ENCODE measurements around the gene OSBPL6. TPM values are rescaled to one million over a fixed set of nuclear protein-coding genes. Genes with fewer than 3 reads are reported as not detected.

Gene OSBPL6
- total and polyA plus RNA-seq, 2 of the 13 experiments (the other 11 are each of a cell fraction or from before 2014, with no cell fraction given) = 0.03 to 0.11 TPM

DNA sequence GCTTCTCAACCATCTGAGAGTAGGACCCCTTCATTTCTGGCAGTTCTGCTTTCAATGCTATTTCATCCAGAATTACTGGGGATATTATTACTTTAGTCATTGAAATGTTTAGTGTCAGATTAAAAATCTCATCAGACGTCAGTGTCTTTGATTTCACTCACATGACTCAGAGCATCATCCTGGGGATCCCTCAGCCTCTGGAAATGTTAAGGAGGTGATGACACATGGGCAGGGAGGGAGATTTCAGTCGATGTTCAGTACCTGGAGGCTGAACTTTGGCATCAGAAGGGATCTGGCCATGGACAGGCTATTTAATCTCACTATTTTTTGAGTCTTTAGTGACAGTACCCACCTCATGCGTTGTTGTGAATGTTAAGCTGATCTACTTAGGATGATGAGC is 39.1 kb downstream of the OSBPL6 start (continued):
- TF ChIP-seq HOXD1 (CRISPR knock-in tag; IDR thresholded peaks at IDR 0.05) = no peak

DNA sequence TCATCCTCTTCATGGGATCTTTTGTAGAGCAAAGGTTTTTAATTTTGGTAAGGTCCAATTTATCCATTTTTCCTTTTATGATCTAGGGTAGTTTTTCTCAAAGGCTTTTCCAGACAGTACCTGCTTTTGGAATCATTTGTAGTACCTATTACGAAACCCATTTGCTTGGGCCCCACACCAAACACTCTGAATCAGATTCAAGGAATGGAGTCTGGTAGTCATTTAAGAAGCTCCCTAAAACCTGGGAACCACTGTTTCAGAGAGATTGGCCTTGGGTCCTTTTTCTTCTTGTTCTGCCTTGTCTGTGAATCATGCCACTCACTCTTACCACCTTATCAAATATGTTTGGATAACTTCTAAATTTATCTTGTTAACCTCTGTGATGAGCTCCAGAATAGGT is 40.3 kb downstream of the OSBPL6 start:
- CTCF ChIA-PET (ENCODE audit: low intra/inter-chr PET ratio, low total read pairs) = no interaction called here
- H2AFZ ChIP-seq (ENCODE audit: low read length) = no peak overlapping the region
- H3K36me3 ChIP-seq (replicated peaks in 1 of 2; ENCODE audit: control insufficient read depth in 1 of 2, insufficient read depth in 2 of 2, low read length in 2 of 2) = no peaks in the 10 kb centered on the region
- no peaks in the 10 kb centered on the region for H3K9me3 ChIP-seq (ENCODE audit: low read length)
- in situ Hi-C loops (cut with HindIII; ENCODE audit: extremely low pct_ligation_motif_present, low pct_unique_long_range_greater_than_20kb) = no loop called here
- ATAC-seq = no peak
- no peak overlapping the region for H3K27ac ChIP-seq (ENCODE audit: extremely low read length, insufficient read depth, low read length)
- H3K9ac ChIP-seq (ENCODE audit: insufficient read depth, low read depth, low read length) = no peak overlapping the region
- H3K79me2 ChIP-seq (ENCODE audit: insufficient read depth, low read length) = no peaks in the 10 kb centered on the region
- POLR2A ChIA-PET = no interaction called here
- H3K4me2 ChIP-seq (ENCODE audit: low read depth, low read length) = no peak overlapping the region
- no peaks in the 10 kb centered on the region for H3K27me3 ChIP-seq (ENCODE audit: control insufficient read depth in 1 of 2, insufficient read depth in 2 of 2, low read length in 2 of 2)
- 58% methylated on average over 1 of the region's 1 CpG for WGBS (ENCODE audit: low lambda C conversion rate)
- no peak overlapping the region for H3K4me3 ChIP-seq (replicated peaks in 1 of 3; ENCODE audit: insufficient read depth in 1 of 3, low read depth in 2 of 3, low read length in 3 of 3)
- no peaks in the 10 kb centered on the region for H3K4me1 ChIP-seq (ENCODE audit: insufficient read depth, low read length)
- H4K20me1 ChIP-seq (ENCODE audit: insufficient read depth, low read length) = no peaks in the 10 kb centered on the region
- BruUV-seq (replicated peaks) = no TSS peak
- no peak for FAIRE-seq
- intact Hi-C loops (cut with micrococcal nuclease; ENCODE audit: unreplicated experiment) = no loop called here
- no peak for DNase-seq (ENCODE audit: low spot score)
- TF ChIP-seq, protein P1, sequence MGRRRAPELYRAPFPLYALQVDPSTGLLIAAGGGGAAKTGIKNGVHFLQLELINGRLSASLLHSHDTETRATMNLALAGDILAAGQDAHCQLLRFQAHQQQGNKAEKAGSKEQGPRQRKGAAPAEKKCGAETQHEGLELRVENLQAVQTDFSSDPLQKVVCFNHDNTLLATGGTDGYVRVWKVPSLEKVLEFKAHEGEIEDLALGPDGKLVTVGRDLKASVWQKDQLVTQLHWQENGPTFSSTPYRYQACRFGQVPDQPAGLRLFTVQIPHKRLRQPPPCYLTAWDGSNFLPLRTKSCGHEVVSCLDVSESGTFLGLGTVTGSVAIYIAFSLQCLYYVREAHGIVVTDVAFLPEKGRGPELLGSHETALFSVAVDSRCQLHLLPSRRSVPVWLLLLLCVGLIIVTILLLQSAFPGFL (CRISPR knock-in tag; IDR thresholded peaks at IDR 0.05) = no peak
- TF ChIP-seq, protein P2, sequence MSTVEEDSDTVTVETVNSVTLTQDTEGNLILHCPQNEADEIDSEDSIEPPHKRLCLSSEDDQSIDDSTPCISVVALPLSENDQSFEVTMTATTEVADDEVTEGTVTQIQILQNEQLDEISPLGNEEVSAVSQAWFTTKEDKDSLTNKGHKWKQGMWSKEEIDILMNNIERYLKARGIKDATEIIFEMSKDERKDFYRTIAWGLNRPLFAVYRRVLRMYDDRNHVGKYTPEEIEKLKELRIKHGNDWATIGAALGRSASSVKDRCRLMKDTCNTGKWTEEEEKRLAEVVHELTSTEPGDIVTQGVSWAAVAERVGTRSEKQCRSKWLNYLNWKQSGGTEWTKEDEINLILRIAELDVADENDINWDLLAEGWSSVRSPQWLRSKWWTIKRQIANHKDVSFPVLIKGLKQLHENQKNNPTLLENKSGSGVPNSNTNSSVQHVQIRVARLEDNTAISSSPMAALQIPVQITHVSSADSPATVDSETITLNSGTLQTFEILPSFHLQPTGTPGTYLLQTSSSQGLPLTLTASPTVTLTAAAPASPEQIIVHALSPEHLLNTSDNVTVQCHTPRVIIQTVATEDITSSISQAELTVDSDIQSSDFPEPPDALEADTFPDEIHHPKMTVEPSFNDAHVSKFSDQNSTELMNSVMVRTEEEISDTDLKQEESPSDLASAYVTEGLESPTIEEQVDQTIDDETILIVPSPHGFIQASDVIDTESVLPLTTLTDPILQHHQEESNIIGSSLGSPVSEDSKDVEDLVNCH (CRISPR knock-in tag; IDR thresholded peaks at IDR 0.05) = no peak
- TF ChIP-seq ZBTB8A (CRISPR knock-in tag; IDR thresholded peaks at IDR 0.05; ENCODE audit: borderline replicate concordance, low read depth) = no peak
- TF ChIP-seq ZNF331 (CRISPR knock-in tag; IDR thresholded peaks at IDR 0.05) = no peak
- TF ChIP-seq ARNT2 (CRISPR knock-in tag; IDR thresholded peaks at IDR 0.05; ENCODE audit: low read depth) = no peak
- TF ChIP-seq, protein P3, sequence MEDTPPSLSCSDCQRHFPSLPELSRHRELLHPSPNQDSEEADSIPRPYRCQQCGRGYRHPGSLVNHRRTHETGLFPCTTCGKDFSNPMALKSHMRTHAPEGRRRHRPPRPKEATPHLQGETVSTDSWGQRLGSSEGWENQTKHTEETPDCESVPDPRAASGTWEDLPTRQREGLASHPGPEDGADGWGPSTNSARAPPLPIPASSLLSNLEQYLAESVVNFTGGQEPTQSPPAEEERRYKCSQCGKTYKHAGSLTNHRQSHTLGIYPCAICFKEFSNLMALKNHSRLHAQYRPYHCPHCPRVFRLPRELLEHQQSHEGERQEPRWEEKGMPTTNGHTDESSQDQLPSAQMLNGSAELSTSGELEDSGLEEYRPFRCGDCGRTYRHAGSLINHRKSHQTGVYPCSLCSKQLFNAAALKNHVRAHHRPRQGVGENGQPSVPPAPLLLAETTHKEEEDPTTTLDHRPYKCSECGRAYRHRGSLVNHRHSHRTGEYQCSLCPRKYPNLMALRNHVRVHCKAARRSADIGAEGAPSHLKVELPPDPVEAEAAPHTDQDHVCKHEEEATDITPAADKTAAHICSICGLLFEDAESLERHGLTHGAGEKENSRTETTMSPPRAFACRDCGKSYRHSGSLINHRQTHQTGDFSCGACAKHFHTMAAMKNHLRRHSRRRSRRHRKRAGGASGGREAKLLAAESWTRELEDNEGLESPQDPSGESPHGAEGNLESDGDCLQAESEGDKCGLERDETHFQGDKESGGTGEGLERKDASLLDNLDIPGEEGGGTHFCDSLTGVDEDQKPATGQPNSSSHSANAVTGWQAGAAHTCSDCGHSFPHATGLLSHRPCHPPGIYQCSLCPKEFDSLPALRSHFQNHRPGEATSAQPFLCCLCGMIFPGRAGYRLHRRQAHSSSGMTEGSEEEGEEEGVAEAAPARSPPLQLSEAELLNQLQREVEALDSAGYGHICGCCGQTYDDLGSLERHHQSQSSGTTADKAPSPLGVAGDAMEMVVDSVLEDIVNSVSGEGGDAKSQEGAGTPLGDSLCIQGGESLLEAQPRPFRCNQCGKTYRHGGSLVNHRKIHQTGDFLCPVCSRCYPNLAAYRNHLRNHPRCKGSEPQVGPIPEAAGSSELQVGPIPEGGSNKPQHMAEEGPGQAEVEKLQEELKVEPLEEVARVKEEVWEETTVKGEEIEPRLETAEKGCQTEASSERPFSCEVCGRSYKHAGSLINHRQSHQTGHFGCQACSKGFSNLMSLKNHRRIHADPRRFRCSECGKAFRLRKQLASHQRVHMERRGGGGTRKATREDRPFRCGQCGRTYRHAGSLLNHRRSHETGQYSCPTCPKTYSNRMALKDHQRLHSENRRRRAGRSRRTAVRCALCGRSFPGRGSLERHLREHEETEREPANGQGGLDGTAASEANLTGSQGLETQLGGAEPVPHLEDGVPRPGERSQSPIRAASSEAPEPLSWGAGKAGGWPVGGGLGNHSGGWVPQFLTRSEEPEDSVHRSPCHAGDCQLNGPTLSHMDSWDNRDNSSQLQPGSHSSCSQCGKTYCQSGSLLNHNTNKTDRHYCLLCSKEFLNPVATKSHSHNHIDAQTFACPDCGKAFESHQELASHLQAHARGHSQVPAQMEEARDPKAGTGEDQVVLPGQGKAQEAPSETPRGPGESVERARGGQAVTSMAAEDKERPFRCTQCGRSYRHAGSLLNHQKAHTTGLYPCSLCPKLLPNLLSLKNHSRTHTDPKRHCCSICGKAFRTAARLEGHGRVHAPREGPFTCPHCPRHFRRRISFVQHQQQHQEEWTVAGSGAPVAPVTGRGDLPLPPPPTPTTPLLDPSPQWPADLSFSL (CRISPR knock-in tag; IDR thresholded peaks at IDR 0.05) = no peak
- TF ChIP-seq, protein P4, sequence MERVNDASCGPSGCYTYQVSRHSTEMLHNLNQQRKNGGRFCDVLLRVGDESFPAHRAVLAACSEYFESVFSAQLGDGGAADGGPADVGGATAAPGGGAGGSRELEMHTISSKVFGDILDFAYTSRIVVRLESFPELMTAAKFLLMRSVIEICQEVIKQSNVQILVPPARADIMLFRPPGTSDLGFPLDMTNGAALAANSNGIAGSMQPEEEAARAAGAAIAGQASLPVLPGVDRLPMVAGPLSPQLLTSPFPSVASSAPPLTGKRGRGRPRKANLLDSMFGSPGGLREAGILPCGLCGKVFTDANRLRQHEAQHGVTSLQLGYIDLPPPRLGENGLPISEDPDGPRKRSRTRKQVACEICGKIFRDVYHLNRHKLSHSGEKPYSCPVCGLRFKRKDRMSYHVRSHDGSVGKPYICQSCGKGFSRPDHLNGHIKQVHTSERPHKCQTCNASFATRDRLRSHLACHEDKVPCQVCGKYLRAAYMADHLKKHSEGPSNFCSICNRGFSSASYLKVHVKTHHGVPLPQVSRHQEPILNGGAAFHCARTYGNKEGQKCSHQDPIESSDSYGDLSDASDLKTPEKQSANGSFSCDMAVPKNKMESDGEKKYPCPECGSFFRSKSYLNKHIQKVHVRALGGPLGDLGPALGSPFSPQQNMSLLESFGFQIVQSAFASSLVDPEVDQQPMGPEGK (CRISPR knock-in tag; IDR thresholded peaks at IDR 0.05) = no peak
- TF ChIP-seq RAD21 (CRISPR knock-in tag; IDR thresholded peaks at IDR 0.05) = no peak
- TF ChIP-seq GATA4 (IDR thresholded peaks at IDR 0.05; ENCODE audit: borderline replicate concordance, low read depth) = no peak
- TF ChIP-seq ZNF24 (IDR thresholded peaks at IDR 0.05) = no peak
- TF ChIP-seq SIN3A (IDR thresholded peaks at IDR 0.05; ENCODE audit: borderline replicate concordance, low read depth, low read length) = no peak
